ENCODE measurements around the gene POLR2I. TPM values are rescaled to one million over a fixed set of nuclear protein-coding genes. Genes with fewer than 3 reads are reported as not detected.

Gene POLR2I
- polyA plus RNA-seq, 3 donors: 46.2 to 58.4 (median 49.9) TPM

DNA sequence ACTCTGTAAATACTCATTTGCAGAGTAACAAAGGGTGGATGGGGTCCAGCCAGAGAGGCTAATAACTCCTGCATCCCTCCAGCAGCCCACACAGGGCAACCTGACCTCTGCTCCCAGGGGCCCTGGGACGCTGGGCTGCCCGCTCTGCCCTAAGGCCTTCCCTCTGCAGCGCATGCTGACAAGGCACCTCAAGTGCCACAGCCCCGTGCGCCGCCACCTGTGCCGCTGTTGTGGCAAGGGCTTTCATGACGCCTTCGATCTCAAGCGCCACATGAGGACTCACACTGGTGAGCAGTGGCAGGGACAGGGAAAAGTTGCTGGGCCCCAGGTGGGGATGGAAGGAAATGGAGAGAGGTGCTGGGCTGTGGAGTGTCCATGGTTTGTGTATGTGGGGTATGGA, 2.0 kb downstream of the POLR2I start:
- no peak for DNase-seq (ENCODE audit: extremely low read depth in 1 of 11, low read depth in 9 of 11, low spot score in 4 of 11)

DNA sequence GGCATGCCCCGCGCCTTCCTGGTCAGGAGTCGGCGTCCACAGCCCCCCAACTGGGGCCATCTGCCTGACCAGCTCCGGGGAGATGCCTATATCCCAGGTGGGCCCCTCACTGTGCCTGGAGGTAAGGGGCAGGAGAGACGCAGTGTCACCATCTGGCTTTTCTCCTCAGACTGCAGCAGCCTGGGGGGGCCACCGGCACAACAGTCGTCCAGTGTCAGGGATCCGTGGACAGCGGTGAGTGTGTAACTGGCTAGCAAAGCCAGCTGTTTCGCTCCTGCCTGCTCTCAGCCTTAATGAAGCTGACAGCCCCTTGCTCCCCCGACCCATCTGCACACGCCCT, 3.5 kb downstream of the POLR2I start:
- no peak for DNase-seq (ENCODE audit: extremely low read depth in 1 of 11, low read depth in 9 of 11, low spot score in 4 of 11)

DNA sequence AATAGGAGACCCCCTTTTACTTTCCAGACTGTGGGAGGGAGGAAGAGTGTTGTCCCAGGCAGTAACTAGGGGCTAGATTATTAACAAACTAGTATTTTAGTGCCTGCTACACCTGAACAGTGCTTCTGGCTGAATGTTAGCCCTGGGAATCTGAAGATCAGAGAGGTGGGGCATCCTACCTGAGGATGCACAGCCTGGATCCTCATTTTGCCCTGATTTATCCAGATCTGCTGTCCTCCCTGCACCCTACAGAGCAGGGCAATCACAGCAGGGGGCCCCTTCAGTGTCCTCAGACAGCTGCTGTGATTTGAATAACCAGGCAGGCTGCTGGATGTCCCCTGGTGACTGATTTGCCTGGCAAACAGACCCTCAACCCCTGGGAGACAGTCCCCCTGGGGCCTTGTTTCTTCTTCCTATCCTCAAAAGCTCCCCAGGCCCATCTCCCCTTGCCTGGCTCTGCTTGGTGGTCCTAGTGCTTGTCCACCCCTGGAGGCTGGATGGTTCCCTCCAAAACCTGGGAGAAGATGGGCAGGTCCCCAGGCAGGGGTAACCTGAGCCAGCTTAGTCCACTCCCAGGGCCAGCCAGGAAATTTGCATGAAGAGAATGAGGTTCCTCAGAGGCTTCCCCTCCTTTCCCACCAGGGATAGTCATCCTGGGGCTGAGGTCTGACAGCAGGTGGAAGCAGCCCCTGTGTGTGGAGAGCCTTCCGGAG, 4.0 kb downstream of the POLR2I start, which contains the start of gene OVOL3:
OVOL3 (plus strand) TSS at position 657 of the 713 bp plus-strand sequence. CDS start 60 bp downstream, outside the sequence.
- no peak for DNase-seq (ENCODE audit: extremely low read depth in 1 of 11, low read depth in 9 of 11, low spot score in 4 of 11)

DNA sequence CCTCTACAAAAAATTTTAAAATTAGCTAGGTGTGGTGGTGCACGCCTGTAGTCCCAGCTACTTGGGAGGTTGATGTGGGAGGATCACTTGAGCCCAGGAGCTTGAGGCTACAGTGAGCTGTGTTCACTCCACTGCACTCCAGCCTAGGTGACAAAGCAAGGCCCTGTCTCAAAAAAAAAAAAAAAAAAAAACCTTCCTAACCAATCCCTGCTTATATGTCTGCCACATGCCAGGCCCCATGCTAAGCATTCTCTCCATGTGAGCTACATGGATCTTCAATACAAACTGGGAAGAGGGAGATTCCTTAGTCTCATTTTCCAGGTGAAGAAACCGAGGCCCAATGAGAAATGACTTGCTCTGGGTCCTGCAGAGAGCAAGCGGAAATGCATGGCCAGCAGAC, 6.0 kb downstream of the POLR2I start:
- no peak for DNase-seq (ENCODE audit: extremely low read depth in 1 of 11, low read depth in 9 of 11, low spot score in 4 of 11)

DNA sequence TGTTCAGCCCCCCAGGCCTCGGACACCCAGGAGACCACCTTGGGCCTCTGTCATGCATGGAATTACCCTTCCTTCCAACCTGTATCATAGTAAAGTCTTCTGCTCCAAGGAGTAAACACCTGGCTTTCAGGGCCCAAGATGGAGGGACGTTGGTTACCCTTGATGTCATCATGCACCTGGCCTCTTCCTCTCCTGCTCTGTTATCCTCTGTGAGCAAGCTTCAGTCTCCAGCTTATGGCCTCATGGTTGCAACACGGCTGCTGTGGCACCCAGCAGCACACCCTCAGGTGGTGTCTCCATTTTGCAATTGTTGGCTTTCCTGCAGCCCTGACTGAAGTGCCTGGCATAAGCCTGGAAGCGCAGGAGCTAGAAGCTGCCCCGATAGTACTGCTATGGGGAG, 7.7 kb downstream of the POLR2I start:
- no peak for DNase-seq (ENCODE audit: extremely low read depth in 1 of 11, low read depth in 9 of 11, low spot score in 4 of 11)

DNA sequence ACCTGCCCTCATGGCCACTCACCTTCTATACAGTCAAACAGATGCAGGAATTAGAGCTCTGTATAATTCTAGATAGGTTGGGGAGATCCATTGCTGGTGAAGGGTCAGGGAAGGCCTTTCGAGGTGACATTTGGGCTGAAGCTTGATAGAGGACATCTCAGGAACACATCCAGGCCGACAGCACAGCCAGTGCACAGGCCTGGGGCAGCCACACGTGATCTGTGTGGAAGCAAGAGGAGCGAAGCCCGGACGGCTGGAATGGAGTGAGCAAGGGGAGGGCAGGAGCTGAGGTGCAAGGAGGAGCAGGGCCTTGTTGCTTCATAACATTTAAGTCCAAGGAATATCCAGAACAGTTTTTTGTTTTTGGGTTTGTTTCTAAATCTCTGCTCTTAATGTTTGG, 8.2 kb downstream of the POLR2I start:
- DNase-seq (ENCODE audit: extremely low read depth in 1 of 11, low read depth in 9 of 11, low spot score in 4 of 11): no peak

DNA sequence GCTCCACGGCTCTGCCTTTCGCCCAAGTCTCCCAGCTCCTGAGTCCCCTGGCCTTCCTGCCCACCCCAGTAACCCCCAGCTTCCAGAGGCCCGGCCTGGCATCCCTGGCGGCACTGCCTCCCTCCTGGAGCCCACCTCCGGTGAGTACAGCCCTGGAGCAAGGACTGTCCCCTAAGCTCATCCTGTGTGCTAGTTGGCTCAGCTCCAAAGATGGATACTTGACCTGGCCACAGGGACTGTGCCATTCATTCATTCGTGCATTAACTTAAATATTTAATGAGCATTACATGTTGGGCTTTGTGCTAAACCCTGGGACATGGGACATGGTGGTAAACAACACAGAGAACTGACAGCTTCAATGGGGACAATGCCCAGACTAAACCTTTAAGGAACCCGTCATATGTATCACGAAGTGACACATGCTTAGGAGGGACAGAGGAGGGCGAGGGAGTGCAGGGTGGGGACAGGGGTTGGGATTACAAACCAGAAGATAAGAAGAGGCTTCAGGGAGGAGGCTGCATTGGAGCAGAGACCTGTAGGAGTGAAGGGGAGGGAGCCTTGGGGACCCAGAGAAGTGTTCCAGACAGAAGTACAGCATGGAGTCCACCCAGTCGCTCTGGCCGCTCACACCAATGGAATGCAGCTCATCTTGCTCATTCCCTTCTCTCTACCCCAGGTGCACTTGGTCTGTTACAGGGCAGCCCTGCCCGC, 10.7 kb downstream of the POLR2I start:
- no peak for DNase-seq (ENCODE audit: extremely low read depth in 1 of 11, low read depth in 9 of 11, low spot score in 4 of 11)

DNA sequence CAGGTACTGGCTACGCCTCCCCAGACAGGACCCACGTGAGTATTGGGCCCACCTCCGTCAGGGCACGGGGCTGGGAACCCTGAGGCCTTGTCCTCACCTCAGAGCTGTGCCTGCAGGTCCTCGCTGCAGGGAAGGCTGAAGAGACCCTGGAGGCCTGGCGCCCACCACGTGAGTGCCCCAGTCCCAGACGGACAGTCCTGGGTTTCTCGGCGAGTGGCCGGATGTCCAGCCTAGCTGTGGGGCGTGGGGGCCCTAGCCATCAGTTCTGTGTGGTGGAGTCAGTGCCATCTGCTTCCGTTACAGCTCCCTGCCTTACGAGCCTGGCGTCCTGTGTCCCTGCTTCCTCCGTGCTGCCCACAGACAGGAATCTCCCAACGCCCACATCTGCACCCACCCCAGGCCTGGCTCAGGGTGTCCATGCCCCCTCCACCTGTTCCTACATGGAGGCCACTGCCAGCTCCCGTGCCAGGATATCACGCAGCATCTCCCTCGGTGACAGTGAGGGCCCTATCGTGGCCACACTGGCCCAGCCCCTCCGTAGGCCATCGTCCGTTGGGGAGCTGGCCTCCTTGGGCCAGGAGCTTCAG, 11.5 kb downstream of the POLR2I start:
- no peak for DNase-seq (ENCODE audit: extremely low read depth in 1 of 11, low read depth in 9 of 11, low spot score in 4 of 11)

DNA sequence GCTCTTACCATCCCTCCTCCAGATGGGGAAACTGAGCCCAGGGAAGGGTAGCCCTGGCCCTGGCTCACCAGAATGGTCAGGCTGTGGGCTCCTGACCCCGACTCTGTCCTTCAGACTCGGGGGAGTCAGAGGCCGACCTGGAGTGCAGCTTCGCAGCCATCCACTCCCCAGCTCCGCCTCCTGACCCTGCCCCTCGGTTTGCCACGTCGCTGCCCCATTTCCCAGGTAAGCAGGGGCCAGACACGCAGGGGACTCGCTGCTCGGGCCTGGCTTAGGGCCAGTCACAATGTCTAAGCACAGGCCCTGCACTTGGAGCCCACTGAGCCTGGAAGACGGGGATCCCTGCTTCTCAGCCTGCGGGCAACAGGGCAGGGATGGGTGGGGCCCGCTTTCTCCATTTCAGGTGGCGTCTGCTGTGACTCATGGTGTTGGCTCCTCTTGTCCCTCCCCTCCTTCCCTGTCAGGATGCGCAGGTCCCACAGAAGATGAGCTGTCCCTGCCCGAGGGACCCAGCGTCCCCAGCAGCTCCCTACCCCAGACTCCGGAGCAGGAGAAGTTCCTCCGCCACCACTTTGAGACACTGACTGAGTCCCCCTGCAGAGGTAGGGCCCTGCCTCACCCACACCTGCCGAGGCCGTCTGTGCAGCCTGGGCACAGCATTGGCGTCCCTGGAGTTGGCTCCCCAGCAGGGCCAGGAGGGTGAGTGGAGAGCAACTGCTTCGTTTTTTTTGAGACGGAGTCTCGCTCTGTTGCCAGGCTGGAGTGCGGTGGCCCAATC, 12.9 kb downstream of the POLR2I start:
- no peak for DNase-seq (ENCODE audit: extremely low read depth in 1 of 11, low read depth in 9 of 11, low spot score in 4 of 11)

DNA sequence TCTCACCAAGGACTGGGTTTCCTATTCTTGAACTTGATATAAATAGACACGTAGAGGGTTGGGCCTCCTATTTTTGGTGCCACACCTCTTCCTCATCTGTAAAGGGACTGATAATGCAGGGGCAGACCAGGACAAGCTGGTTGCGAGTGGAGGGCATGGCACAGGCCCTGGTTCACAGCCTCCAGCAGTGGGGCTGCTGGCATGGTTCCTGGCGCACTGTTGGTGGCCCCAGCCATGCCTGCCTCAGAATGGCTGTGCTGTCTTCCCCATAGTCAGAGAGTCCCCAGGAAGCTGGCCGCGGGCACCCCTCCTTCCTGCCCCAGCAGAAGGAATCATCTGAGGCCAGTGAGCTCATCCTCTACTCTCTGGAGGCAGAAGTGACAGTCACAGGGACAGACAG, 14.2 kb downstream of the POLR2I start:
- no peak for DNase-seq (ENCODE audit: extremely low read depth in 1 of 11, low read depth in 9 of 11, low spot score in 4 of 11)

DNA sequence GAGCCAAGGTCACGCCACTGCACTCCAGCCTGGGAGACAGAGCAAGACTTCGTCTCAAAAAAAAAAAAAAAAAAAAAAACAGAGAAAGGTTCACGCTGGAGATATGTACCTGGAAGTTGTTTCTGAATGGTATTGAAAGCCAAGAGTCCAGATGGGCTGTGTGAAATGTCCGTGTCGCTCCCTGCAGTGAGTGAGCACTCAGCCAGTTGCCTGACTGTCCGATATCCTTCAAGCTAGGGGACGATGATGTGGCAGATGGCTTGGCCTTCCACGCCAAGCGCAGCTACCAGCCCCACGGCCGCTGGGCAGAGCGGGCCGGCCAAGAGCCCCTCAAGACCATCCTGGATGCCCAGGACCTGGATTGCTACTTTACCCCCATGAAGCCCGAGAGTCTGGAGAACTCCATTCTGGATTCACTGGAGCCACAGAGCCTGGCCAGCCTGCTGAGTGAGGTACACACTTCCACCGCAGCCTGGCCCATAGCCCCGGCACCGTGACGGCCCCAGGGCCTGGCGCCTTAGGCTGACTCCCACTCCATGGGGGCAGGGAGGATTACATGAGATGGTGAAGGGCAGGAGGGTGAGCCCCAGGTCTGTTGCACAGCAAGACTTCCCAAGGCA, 15.4 kb downstream of the POLR2I start:
- DNase-seq (ENCODE audit: extremely low read depth in 1 of 11, low read depth in 9 of 11, low spot score in 4 of 11): no peak

DNA sequence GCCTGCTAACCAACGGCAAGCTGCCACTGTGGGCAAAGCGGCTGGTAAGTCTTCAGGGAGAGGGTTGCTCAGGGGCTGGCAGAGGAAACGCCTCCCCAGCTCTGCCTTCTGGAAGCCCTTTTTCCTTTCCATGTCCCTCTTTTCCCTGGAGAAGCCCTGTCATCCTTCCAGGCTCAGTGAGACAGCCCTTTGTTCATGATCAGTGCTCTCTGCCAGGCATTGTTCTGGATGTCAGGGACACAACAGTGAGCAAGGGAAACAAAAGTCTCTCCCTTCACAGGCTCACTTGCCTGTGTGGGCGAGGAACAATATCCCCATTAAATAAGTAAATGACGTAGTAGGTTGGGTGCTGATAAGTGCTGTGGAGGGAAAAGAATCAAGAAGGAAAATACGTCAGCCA, 17.6 kb downstream of the POLR2I start:
- no peak for DNase-seq (ENCODE audit: extremely low read depth in 1 of 11, low read depth in 9 of 11, low spot score in 4 of 11)

DNA sequence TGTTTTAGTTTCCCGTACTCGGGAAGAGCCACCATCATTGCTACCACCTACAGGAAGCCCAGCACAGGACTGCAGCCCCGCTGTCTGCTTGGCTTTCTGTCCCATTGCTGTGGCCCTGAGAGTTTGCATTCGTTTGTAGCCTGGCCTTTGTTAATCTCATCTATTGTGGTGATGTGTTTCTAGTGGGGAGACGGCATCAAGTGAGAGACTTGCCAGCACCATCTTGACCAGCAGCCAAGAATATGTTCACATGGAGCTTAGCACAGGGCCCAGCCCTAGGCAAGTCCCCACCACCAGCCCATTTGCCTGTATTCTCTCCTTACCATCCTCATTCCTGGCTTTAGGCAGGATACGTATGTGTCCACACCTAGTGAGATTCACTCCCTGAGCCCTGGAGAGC, 21.0 kb downstream of the POLR2I start:
- no peak for DNase-seq (ENCODE audit: extremely low read depth in 1 of 11, low read depth in 9 of 11, low spot score in 4 of 11)

DNA sequence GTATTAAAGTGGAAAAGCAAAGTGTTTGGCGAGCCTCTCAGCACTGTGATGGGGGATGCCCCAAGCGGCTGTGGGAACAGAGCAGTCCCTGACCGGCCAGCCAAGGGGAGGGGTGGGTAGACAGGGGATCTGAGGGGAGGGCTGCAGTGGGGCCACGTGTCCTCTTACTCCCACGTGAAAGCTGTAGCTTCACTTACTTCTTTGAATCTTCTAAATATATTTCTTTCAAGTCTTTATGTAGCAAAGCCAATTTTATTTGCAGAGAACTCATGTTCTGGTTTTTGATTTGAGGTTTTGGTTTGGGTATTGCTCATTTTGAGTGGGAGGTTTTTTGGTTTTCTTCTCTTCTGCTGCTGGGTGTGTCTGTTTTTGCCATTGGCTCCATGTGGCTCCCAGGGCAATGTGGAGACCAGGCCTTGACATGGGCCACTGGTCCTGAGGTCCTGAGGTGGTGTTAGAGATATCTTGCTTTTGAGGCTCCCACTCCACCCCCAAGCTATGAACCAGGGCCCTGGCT, 21.5 kb downstream of the POLR2I start:
- DNase-seq (ENCODE audit: extremely low read depth in 1 of 11, low read depth in 9 of 11, low spot score in 4 of 11): no peak

DNA sequence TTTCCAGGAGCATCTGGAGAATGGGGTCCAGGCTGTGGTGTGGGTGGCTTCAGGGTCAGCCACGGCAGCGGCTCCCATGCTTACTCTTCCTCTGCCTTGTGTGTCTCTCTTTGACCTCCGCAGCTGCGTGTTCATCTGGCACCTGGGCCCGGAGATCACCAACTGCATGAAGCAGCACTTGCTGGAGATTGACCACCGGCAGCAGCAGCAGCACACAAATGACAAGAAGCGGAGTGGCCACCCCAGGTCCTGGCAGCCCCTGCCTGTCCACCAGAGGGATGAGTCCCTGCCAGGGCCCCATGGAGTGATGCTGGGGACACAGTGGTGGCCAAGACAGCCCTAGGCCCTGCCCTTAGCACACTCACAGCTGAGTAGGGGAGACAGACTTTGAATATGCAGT, 22.1 kb downstream of the POLR2I start:
- no peak for DNase-seq (ENCODE audit: extremely low read depth in 1 of 11, low read depth in 9 of 11, low spot score in 4 of 11)

DNA sequence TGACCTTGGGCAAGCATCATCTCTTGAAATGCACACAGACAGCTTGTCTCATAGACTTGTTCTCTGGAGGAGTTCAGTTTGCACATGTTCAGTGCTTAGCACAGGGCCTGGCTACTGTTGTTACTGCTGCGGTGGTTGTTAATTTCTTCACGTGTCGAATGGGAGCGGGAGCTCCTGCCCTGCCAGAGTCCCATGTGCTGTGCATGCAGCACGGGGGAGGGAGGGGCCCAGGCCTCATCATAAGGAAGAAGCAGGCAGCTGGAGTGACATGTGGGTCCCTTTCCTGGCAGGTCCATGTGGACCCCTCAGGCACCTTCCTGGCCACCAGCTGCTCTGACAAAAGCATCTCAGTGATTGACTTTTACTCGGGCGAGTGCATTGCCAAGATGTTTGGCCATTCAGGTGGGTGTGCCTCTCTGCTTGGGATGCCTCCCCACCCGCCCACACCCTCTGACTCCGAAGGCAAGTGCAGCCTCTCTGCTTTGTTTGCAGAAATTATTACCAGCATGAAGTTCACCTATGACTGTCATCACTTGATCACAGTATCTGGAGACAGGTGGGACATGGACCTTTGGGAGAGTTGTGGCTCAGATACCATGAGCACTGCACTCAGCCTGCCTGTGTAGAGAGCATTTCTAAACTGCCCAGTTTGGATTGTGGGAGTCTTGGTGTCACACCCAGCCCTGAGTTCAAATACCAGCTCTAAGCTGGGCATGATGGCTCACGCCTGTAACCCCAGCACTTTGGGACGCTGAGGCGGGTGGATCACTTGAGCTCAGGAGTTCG, 23.6 kb downstream of the POLR2I start:
- DNase-seq (ENCODE audit: extremely low read depth in 1 of 11, low read depth in 9 of 11, low spot score in 4 of 11): no peak

DNA sequence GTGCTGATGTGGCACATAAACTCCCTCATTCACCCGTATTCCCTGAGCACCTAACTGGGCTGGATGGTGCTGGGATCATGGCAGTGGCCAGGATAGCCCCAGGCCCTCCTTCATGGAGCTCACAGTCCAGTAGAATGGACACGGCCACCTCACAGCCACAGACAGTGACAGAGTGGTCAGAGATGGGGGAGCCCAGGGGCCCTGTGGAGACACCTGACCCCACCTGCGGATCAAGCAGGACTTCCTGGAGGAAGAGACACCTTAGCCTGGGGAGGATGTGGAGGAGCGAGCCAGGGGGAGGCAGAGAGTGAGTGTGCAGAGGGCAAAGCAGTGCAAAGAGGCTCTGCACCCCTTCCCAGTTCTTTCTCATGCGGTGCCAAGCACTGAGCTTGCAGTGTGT, 24.8 kb downstream of the POLR2I start:
- DNase-seq (ENCODE audit: extremely low read depth in 1 of 11, low read depth in 9 of 11, low spot score in 4 of 11): no peak

DNA sequence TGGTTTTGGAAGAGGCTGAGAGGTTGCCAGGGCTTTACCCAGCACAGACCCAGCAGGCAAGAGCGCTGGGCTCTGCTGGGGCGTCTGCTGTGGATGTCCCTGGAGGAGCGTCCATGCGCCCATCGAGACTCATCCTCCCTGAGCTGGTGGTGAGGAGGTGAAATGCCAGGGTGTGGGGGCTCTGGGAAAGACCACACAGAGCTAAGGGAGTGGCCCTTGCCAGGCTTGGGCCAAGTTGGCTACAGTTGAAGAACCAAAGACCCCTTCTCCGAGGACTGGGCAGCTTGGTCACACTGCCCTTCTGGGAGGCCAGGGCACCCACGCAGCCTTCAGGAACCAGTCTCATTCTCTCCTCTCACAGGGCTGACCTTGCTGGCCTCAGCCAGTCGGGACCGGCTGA, 28.3 kb downstream of the POLR2I start:
- DNase-seq (ENCODE audit: extremely low read depth in 1 of 11, low read depth in 9 of 11, low spot score in 4 of 11): no peak

Measured in renal cortex interstitium (tissue), 11 donors.